ENCODE data around the gene TRPM3.

TRPM3 gene

GRCh38 chr9:70694758-70695157, 426.7 kb downstream of the TRPM3 start:
- Histone ChIP-seq H3K18ac (ENCODE audit: low read length) (no peak overlapping the region), H3K4ac (ENCODE audit: low read depth, low read length) (no peak overlapping the region)
- DNase-seq = no peak

DNA sequence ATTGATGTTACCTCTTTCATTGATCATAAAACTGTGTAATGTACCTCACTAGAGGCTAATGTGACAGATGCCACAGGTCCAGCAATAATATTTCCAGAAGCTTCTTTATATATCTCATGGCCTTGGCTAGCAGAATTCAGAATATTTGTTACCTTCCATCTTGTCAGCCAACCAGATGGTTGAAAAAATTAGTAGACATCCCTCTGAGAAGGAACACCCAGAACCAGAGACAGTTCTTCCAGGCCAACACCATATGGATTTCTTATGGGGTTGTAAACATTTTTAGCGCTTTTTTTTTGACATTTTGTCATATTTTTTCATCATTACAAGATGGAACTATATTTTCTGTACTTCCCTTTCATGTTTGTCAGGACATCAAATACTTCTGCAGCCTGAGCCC, 428.2 kb downstream of the TRPM3 start:
- no peak overlapping the region for H4K8ac ChIP-seq (ENCODE audit: low read depth, low read length)
- H3K14ac ChIP-seq (ENCODE audit: low read length) = no peak overlapping the region

More at GRCh38 chr9:70694758-70695157, 426.7 kb downstream of the TRPM3 start:
- Histone ChIP-seq H2AK5ac (ENCODE audit: low read length) (no peak overlapping the region), H4K8ac (ENCODE audit: low read depth, low read length) (no peak overlapping the region), H3K27me3 (ENCODE audit: insufficient read depth, low read length) (no peaks in the 10 kb centered on the region), H4K12ac (ENCODE audit: low read depth, low read length) (no peak overlapping the region), H3K4me3 (ENCODE audit: low read depth, low read length) (no peak overlapping the region), H3K79me2 (ENCODE audit: control insufficient read depth, insufficient read depth, low read length, poor library complexity) (no peaks in the 10 kb centered on the region), H3K4me2 (ENCODE audit: low read length) (no peak overlapping the region), H2BK5ac (ENCODE audit: low read depth, low read length, poor library complexity) (no peak overlapping the region), H4K91ac (ENCODE audit: low read depth, low read length) (no peak overlapping the region), H3K14ac (ENCODE audit: low read length) (no peak overlapping the region), H3K36me3 (ENCODE audit: control insufficient read depth in 1 of 2, insufficient read depth in 2 of 2, low read length in 2 of 2) (no peaks in the 10 kb centered on the region), H2BK120ac (ENCODE audit: insufficient read depth, low read length, poor library complexity) (no peak overlapping the region), H3K4me1 (ENCODE audit: control insufficient read depth in 1 of 2, insufficient read depth in 2 of 2, low read length in 2 of 2) (no peaks in the 10 kb centered on the region), H3K9ac (ENCODE audit: low read length) (no peak overlapping the region), H3K27ac (ENCODE audit: low read depth, low read length) (no peak overlapping the region), H3K23ac (ENCODE audit: low read length) (no peak overlapping the region), H3K79me1 (ENCODE audit: low read length) (no peaks in the 10 kb centered on the region), H2BK12ac (ENCODE audit: low read length) (no peak overlapping the region), H2AFZ (ENCODE audit: insufficient read depth, low read length, poor library complexity) (no peak overlapping the region), H3K9me3 (ENCODE audit: insufficient read depth, low read depth, low read length) (no peaks in the 10 kb centered on the region)
- WGBS (ENCODE audit: extremely low coverage, insufficient coverage, insufficient read length) = no CpG with 5 or more reads among the region's 5 CpGs

GRCh38 chr9:70692431-70692830, 429.0 kb downstream of the TRPM3 start:
- Histone ChIP-seq H3K4me2 (ENCODE audit: low read length) (no peak overlapping the region), H3K18ac (ENCODE audit: low read length) (no peak overlapping the region), H2BK5ac (ENCODE audit: low read depth, low read length, poor library complexity) (no peak overlapping the region), H3K9me3 (ENCODE audit: insufficient read depth, low read depth, low read length) (no peaks in the 10 kb centered on the region), H4K91ac (ENCODE audit: low read depth, low read length) (no peak overlapping the region), H3K4me3 (ENCODE audit: low read depth, low read length) (no peak overlapping the region), H2AFZ (ENCODE audit: insufficient read depth, low read length, poor library complexity) (no peak overlapping the region), H3K79me1 (ENCODE audit: low read length) (no peaks in the 10 kb centered on the region), H2BK12ac (ENCODE audit: low read length) (no peak overlapping the region), H4K12ac (ENCODE audit: low read depth, low read length) (no peak overlapping the region), H3K4ac (ENCODE audit: low read depth, low read length) (no peak overlapping the region), H3K4me1 (ENCODE audit: control insufficient read depth in 1 of 2, insufficient read depth in 2 of 2, low read length in 2 of 2) (no peaks in the 10 kb centered on the region), H3K79me2 (ENCODE audit: control insufficient read depth, insufficient read depth, low read length, poor library complexity) (no peaks in the 10 kb centered on the region), H3K9ac (ENCODE audit: low read length) (no peak overlapping the region), H3K23ac (ENCODE audit: low read length) (no peak overlapping the region), H2BK120ac (ENCODE audit: insufficient read depth, low read length, poor library complexity) (no peak overlapping the region), H3K27me3 (ENCODE audit: insufficient read depth, low read length) (no peaks in the 10 kb centered on the region), H3K27ac (ENCODE audit: low read depth, low read length) (no peak overlapping the region), H2AK5ac (ENCODE audit: low read length) (no peak overlapping the region), H3K14ac (ENCODE audit: low read length) (no peak overlapping the region), H4K8ac (ENCODE audit: low read depth, low read length) (no peak overlapping the region), H3K36me3 (ENCODE audit: control insufficient read depth in 1 of 2, insufficient read depth in 2 of 2, low read length in 2 of 2) (no peaks in the 10 kb centered on the region)
- no peak for DNase-seq
- no CpG with 5 or more reads among the region's 4 CpGs for WGBS (ENCODE audit: extremely low coverage, insufficient coverage, insufficient read length)

More for the DNA sequence above, 428.2 kb downstream of the TRPM3 start:
- no peaks in the 10 kb centered on the region for H3K9me3 ChIP-seq (ENCODE audit: insufficient read depth, low read depth, low read length)
- DNase-seq = no peak
- H2AK5ac ChIP-seq (ENCODE audit: low read length) = no peak overlapping the region
- no peak overlapping the region for H4K91ac ChIP-seq (ENCODE audit: low read depth, low read length)
- no peak overlapping the region for H3K4me2 ChIP-seq (ENCODE audit: low read length)
- no peak overlapping the region for H2AFZ ChIP-seq (ENCODE audit: insufficient read depth, low read length, poor library complexity)
- no peaks in the 10 kb centered on the region for H3K27me3 ChIP-seq (ENCODE audit: insufficient read depth, low read length)
- no peak overlapping the region for H3K4me3 ChIP-seq (ENCODE audit: low read depth, low read length)
- no peak overlapping the region for H3K27ac ChIP-seq (ENCODE audit: low read depth, low read length)
- H2BK120ac ChIP-seq (ENCODE audit: insufficient read depth, low read length, poor library complexity) = no peak overlapping the region
- no peaks in the 10 kb centered on the region for H3K36me3 ChIP-seq (ENCODE audit: control insufficient read depth in 1 of 2, insufficient read depth in 2 of 2, low read length in 2 of 2)
- H3K4me1 ChIP-seq (ENCODE audit: control insufficient read depth in 1 of 2, insufficient read depth in 2 of 2, low read length in 2 of 2) = no peaks in the 10 kb centered on the region
- no peaks in the 10 kb centered on the region for H3K79me2 ChIP-seq (ENCODE audit: control insufficient read depth, insufficient read depth, low read length, poor library complexity)
- no peaks in the 10 kb centered on the region for H3K79me1 ChIP-seq (ENCODE audit: low read length)
- H4K12ac ChIP-seq (ENCODE audit: low read depth, low read length) = no peak overlapping the region
- H3K9ac ChIP-seq (ENCODE audit: low read length) = no peak overlapping the region
- no CpG with 5 or more reads among the region's 1 CpG for WGBS (ENCODE audit: extremely low coverage, insufficient coverage, insufficient read length)
- no peak overlapping the region for H2BK12ac ChIP-seq (ENCODE audit: low read length)
- H3K4ac ChIP-seq (ENCODE audit: low read depth, low read length) = no peak overlapping the region
- no peak overlapping the region for H2BK5ac ChIP-seq (ENCODE audit: low read depth, low read length, poor library complexity)
- H3K23ac ChIP-seq (ENCODE audit: low read length) = no peak overlapping the region
- H3K18ac ChIP-seq (ENCODE audit: low read length) = no peak overlapping the region

DNA sequence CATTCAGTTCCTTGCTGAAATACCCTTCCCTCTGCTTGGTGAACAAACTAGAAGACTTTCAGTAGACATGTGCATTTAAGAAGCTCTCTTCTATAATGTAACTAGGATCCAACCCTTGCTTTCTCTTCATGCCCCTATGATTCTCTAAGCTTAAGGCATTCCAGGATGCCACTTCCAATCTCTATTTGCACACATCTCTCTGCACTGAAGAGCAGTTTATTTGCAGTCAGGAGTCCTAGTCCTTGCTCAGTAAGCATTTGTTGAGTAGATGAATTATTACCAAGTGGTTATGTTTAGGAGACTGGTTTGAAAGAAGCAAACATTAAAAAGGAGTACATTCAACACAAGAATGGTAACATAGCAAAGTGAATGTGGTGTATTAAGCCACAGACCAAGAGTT, 432.7 kb downstream of the TRPM3 start:
- no peak overlapping the region for H2BK5ac ChIP-seq (ENCODE audit: low read depth, low read length, poor library complexity)
- no peak overlapping the region for H3K14ac ChIP-seq (ENCODE audit: low read length)
- no peak overlapping the region for H3K4ac ChIP-seq (ENCODE audit: low read depth, low read length)
- H2BK12ac ChIP-seq (ENCODE audit: low read length) = no peak overlapping the region
- no peak overlapping the region for H2AFZ ChIP-seq (ENCODE audit: insufficient read depth, low read length, poor library complexity)
- no peak overlapping the region for H2BK120ac ChIP-seq (ENCODE audit: insufficient read depth, low read length, poor library complexity)
- no peak overlapping the region for H4K91ac ChIP-seq (ENCODE audit: low read depth, low read length)
- no peaks in the 10 kb centered on the region for H3K36me3 ChIP-seq (ENCODE audit: control insufficient read depth in 1 of 2, insufficient read depth in 2 of 2, low read length in 2 of 2)
- no peaks in the 10 kb centered on the region for H3K4me1 ChIP-seq (ENCODE audit: control insufficient read depth in 1 of 2, insufficient read depth in 2 of 2, low read length in 2 of 2)
- no peak for DNase-seq
- no peak overlapping the region for H3K18ac ChIP-seq (ENCODE audit: low read length)
- H3K79me2 ChIP-seq (ENCODE audit: control insufficient read depth, insufficient read depth, low read length, poor library complexity) = no peaks in the 10 kb centered on the region
- no peaks in the 10 kb centered on the region for H3K9me3 ChIP-seq (ENCODE audit: insufficient read depth, low read depth, low read length)
- H3K79me1 ChIP-seq (ENCODE audit: low read length) = no peaks in the 10 kb centered on the region
- H3K27ac ChIP-seq (ENCODE audit: low read depth, low read length) = no peak overlapping the region
- no peak overlapping the region for H4K12ac ChIP-seq (ENCODE audit: low read depth, low read length)
- H3K27me3 ChIP-seq (ENCODE audit: insufficient read depth, low read length) = no peaks in the 10 kb centered on the region
- no peak overlapping the region for H3K23ac ChIP-seq (ENCODE audit: low read length)
- no peak overlapping the region for H3K4me2 ChIP-seq (ENCODE audit: low read length)
- H3K9ac ChIP-seq (ENCODE audit: low read length) = no peak overlapping the region
- H4K8ac ChIP-seq (ENCODE audit: low read depth, low read length) = no peak overlapping the region
- no peak overlapping the region for H3K4me3 ChIP-seq (ENCODE audit: low read depth, low read length)
- no peak overlapping the region for H2AK5ac ChIP-seq (ENCODE audit: low read length)
